Stimulated activated CD8-positive, alpha-beta memory T cell treated with anti-CD3 and anti-CD28 coated beads, Interleukin-7, amount 100 ng/mL, for 1 hour (primary cell): Measurements from ENCODE around the gene LSM10.

Experiments used
- DNase-seq, 2 donors: peaks; one replicate each; pipeline ENCODE4 v3.0.0-alpha.2; 2020; ENCODE audit warnings: low read depth in 2 of 2

Gene LSM10

GRCh38 chr1:36351227-36351977 is 46.3 kb downstream of the LSM10 start:
- DNase-seq = no peak

GRCh38 chr1:36350659-36351226 is 47.0 kb downstream of the LSM10 start:
- DNase-seq = no peak

- DNase-seq = no peak
These were observed 47.9 kb downstream of the LSM10 start for GRCh38 chr1:36349839-36350238.

GRCh38 chr1:36349241-36349671 is 48.5 kb downstream of the LSM10 start:
- DNase-seq = no peak

GRCh38 chr1:36346741-36347370 is 50.9 kb downstream of the LSM10 start:
- DNase-seq = no peak

- DNase-seq = no peak
These were observed 52.4 kb downstream of the LSM10 start for GRCh38 chr1:36345353-36345752.

- no peak for DNase-seq
These were observed 53.4 kb downstream of the LSM10 start for GRCh38 chr1:36344395-36344680.

GRCh38 chr1:36343651-36344394 is 53.9 kb downstream of the LSM10 start:
- no peak for DNase-seq
